Stomach smooth muscle (tissue), 2 donors: ENCODE measurements around the gene SERPINB7.
"Not testable (repeated sequence)": the region's sequence is repeated elsewhere in the genome, so short reads cannot be mapped to it uniquely, and the experiment has no call there.

ENCODE experiments used
- H3K27ac ChIP-seq: one replicate; pipeline ENCODE4 v1.7.0; 2013; ENCODE audit warnings: mild to moderate bottlenecking, low read length, inconsistent platforms
- H3K27me3 ChIP-seq, 2 donors: one replicate each; pipeline ENCODE4 v1.7.0; 2013; ENCODE audit warnings: low read length in 2 of 2; ENCODE audit not compliant: insufficient read depth in 2 of 2, control insufficient read depth in 1 of 2
- H3K36me3 ChIP-seq, 2 donors: one replicate each; pipeline ENCODE4 v1.7.0; 2013; ENCODE audit warnings: low read length in 2 of 2; ENCODE audit not compliant: control insufficient read depth in 2 of 2, insufficient read depth in 2 of 2
- H3K4me1 ChIP-seq: one replicate; pipeline ENCODE4 v1.7.0; 2013; ENCODE audit warnings: low read length; ENCODE audit not compliant: control insufficient read depth, insufficient read depth
- H3K4me3 ChIP-seq, 2 donors: one replicate each; pipeline ENCODE4 v1.7.0; 2013; ENCODE audit warnings: low read length in 2 of 2
- H3K9ac ChIP-seq, 2 donors: one replicate each; pipeline ENCODE4 v1.7.0; 2013; ENCODE audit warnings: low read length in 2 of 2, mild to moderate bottlenecking in 1 of 2
- H3K9me3 ChIP-seq, 2 donors: one replicate each; pipeline ENCODE4 v1.7.0; 2013; ENCODE audit warnings: low read length in 2 of 2; ENCODE audit not compliant: control insufficient read depth in 2 of 2
- donor health status: healthy.
- donor health status: Pancreatic carcinoma.

The SERPINB7 gene

GRCh38 chr18:63758615-63759240, 16.5 kb upstream of the SERPINB7 start:
- Histone ChIP-seq H3K4me1 (no peaks in the 10 kb centered on the region), H3K4me3 (no peak overlapping the region), H3K9ac (no peak overlapping the region), H3K27me3 (no peaks in the 10 kb centered on the region), H3K27ac (no peak overlapping the region), H3K9me3 (peaks cover 2 to 3% of the 10 kb centered on the region in 2 donors), H3K36me3 (no peaks in the 10 kb centered on the region)

GRCh38 chr18:63759786-63760185, 15.4 kb upstream of the SERPINB7 start:
- H3K4me3 ChIP-seq, H3K36me3 ChIP-seq, H3K27ac ChIP-seq, H3K4me1 ChIP-seq, H3K9ac ChIP-seq, H3K9me3 ChIP-seq, H3K27me3 ChIP-seq: not testable (repeated sequence)

GRCh38 chr18:63762518-63762917, 12.7 kb upstream of the SERPINB7 start:
- no peak overlapping the region for H3K9ac ChIP-seq
- H3K27ac ChIP-seq: no peak overlapping the region
- H3K4me1 ChIP-seq: no peaks in the 10 kb centered on the region
- no peaks in the 10 kb centered on the region for H3K27me3 ChIP-seq
- no peak overlapping the region for H3K4me3 ChIP-seq
- H3K36me3 ChIP-seq: no peaks in the 10 kb centered on the region
- H3K9me3 ChIP-seq: peaks cover 2 to 3% of the 10 kb centered on the region in 2 donors

GRCh38 chr18:63763831-63764600, 11.2 kb upstream of the SERPINB7 start:
- Histone ChIP-seq H3K4me3 (no peak overlapping the region), H3K9me3 (peaks cover 0 to 3% of the 10 kb centered on the region in 2 donors), H3K9ac (no peak overlapping the region), H3K36me3 (no peaks in the 10 kb centered on the region), H3K27me3 (no peaks in the 10 kb centered on the region), H3K4me1 (no peaks in the 10 kb centered on the region), H3K27ac (no peak overlapping the region)

GRCh38 chr18:63765837-63766236, 9.4 kb upstream of the SERPINB7 start:
- Histone ChIP-seq H3K27ac (no peak overlapping the region), H3K27me3 (no peaks in the 10 kb centered on the region), H3K9ac (no peak overlapping the region), H3K9me3 (no peaks in the 10 kb centered on the region), H3K36me3 (no peaks in the 10 kb centered on the region), H3K4me3 (no peak overlapping the region), H3K4me1 (no peaks in the 10 kb centered on the region)

- Histone ChIP-seq H3K9ac (no peak overlapping the region), H3K27ac (no peak overlapping the region), H3K4me1 (no peaks in the 10 kb centered on the region), H3K4me3 (no peak overlapping the region), H3K36me3 (no peaks in the 10 kb centered on the region), H3K27me3 (no peaks in the 10 kb centered on the region), H3K9me3 (no peaks in the 10 kb centered on the region)
These were observed 1.7 kb upstream of the SERPINB7 start for GRCh38 chr18:63773551-63773950.

GRCh38 chr18:63774511-63774910, 707 bp upstream of the SERPINB7 start:
- no peaks in the 10 kb centered on the region for H3K36me3 ChIP-seq
- no peak overlapping the region for H3K27ac ChIP-seq
- no peaks in the 10 kb centered on the region for H3K27me3 ChIP-seq
- no peak overlapping the region for H3K4me3 ChIP-seq
- H3K4me1 ChIP-seq: no peaks in the 10 kb centered on the region
- no peak overlapping the region for H3K9ac ChIP-seq
- H3K9me3 ChIP-seq: no peaks in the 10 kb centered on the region

- Histone ChIP-seq H3K9me3 (no peaks in the 10 kb centered on the region), H3K4me1 (no peaks in the 10 kb centered on the region), H3K27ac (no peak overlapping the region), H3K9ac (no peak overlapping the region), H3K27me3 (peaks cover 0 to 3% of the 10 kb centered on the region in 2 donors), H3K36me3 (no peaks in the 10 kb centered on the region), H3K4me3 (no peak overlapping the region)
These were observed 4.2 kb downstream of the SERPINB7 start for GRCh38 chr18:63779386-63779785.

GRCh38 chr18:63783394-63783793, 8.2 kb downstream of the SERPINB7 start:
- no peak overlapping the region for H3K4me3 ChIP-seq
- H3K36me3 ChIP-seq: no peaks in the 10 kb centered on the region
- no peak overlapping the region for H3K27ac ChIP-seq
- H3K9me3 ChIP-seq: no peaks in the 10 kb centered on the region
- no peak overlapping the region for H3K9ac ChIP-seq
- H3K4me1 ChIP-seq: no peaks in the 10 kb centered on the region
- peaks cover 0 to 3% of the 10 kb centered on the region in 2 donors for H3K27me3 ChIP-seq

- no peaks in the 10 kb centered on the region for H3K4me1 ChIP-seq
- H3K4me3 ChIP-seq: no peak overlapping the region
- H3K9me3 ChIP-seq: no peaks in the 10 kb centered on the region
- H3K9ac ChIP-seq: no peak overlapping the region
- no peaks in the 10 kb centered on the region for H3K36me3 ChIP-seq
- H3K27me3 ChIP-seq: peaks cover 0 to 3% of the 10 kb centered on the region in 2 donors
- no peak overlapping the region for H3K27ac ChIP-seq
These were observed 9.7 kb downstream of the SERPINB7 start for GRCh38 chr18:63784787-63785452.

- H3K4me1 ChIP-seq: no peaks in the 10 kb centered on the region
- H3K36me3 ChIP-seq: no peaks in the 10 kb centered on the region
- no peaks in the 10 kb centered on the region for H3K9me3 ChIP-seq
- H3K4me3 ChIP-seq: no peak overlapping the region
- no peak overlapping the region for H3K9ac ChIP-seq
- H3K27me3 ChIP-seq: peaks cover 0 to 3% of the 10 kb centered on the region in 2 donors
- no peak overlapping the region for H3K27ac ChIP-seq
These were observed 12.5 kb downstream of the SERPINB7 start for GRCh38 chr18:63787673-63788072.
